Smooth muscle cell of the brain vasculature (primary cell): Measurements from ENCODE around the gene DRAXIN.

Source experiments
- DNase-seq: peaks from one replicate; pipeline ENCODE4 v3.0.0-alpha.2; 2012; ENCODE audit warnings: low read depth, low spot score

Gene DRAXIN

GRCh38 chr1:11736746-11737639 lies 45.5 kb downstream of the DRAXIN start:
- no peak for DNase-seq

DNA sequence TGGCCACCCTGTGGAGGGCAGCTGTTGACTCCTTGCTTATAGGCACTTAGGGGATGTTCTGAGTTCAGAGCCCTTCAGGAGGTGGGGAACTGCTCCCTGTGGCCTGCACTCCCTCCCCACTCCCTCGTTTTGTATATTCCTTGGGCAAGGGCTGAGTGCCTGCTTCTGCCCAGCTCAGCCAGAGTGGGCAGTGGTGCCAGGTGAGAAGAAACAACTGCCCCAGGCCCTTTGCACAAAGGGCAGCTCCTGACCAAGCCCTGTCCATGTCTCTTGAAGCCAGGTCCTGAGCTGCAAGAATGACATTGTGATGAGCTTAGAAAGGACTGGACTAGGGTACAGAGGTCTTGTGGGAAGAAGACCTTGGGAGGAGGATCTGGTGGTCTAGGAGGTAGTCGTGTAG lies 46.6 kb downstream of the DRAXIN start:
- no peak for DNase-seq

DNA sequence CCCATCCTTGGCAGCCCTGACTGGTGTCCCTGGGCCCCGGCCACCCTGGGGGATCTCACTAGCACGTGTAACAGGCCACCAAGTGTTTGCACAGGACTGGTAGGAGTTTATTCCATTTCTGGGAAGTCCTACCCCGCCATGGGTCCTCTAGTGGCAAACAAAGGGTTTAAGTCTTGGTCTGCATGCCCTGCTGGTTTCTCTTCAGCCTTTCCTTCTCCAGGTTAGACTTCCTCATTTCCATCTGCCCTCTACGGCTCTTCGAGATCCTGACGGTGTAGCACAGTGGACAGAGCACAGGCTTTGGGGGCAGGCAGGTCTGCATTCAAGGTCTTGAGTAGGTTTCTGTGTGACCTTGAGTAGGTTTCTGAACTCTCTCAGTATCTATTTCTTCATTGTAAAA lies 47.3 kb downstream of the DRAXIN start:
- DNase-seq: no peak

- no peak for DNase-seq
Measured at GRCh38 chr1:11740258-11741192, 49.0 kb downstream of the DRAXIN start.

- no peak for DNase-seq
Measured at GRCh38 chr1:11741482-11741881, 50.0 kb downstream of the DRAXIN start.

DNA sequence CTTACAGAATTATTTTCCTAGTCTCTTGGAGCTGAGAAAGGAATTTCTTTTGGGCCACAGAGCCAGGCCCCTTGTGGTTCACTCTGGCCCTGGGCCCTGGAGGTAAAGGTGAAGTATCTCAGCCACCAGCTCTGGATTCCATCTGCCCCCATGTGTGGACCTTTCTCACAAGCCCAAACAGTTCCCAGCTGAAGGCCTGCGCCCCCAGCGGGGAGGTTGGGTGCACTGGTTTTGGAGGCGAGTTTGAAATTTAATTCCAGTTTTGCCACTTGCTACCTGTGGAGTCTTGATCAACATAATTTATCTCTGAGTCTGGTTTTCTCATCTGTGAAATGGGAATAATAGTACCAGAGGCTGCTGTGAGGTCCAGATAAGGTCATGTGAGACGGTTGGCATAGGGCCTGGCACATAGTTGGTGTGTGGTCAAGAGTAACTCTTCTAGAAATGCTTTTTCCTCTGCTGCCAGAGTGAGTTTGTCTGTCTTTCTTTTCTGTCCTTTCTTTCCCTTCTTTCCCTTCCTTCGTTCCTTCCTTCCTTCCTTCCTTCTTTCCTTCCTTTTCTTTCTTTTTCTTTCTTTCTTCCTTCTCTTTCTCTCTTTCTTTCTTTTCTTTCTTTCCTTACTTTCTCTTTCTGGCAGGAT lies 50.5 kb downstream of the DRAXIN start:
- DNase-seq: no peak

DNA sequence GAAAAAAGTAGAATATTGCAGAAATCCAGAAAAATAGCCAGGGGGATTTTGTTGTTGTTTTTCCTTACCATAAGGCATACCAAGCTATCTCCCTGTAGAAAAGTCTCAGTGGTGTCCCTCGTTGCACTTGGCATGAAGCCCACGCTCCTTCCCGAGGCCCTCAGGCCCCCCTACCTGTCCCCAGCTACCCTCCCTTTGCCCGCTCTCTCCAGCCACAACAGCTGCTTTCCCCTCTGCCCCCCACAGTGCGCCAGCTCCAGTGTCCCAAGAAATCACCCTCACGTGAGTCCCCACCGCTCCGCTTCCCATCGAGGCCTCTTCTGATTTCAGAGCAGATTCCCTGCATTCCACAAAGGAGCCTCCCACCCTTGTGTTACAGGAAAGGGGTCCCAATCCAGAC lies 52.8 kb downstream of the DRAXIN start:
- DNase-seq: no peak

GRCh38 chr1:11746092-11746491 lies 54.6 kb downstream of the DRAXIN start:
- no peak for DNase-seq

DNA sequence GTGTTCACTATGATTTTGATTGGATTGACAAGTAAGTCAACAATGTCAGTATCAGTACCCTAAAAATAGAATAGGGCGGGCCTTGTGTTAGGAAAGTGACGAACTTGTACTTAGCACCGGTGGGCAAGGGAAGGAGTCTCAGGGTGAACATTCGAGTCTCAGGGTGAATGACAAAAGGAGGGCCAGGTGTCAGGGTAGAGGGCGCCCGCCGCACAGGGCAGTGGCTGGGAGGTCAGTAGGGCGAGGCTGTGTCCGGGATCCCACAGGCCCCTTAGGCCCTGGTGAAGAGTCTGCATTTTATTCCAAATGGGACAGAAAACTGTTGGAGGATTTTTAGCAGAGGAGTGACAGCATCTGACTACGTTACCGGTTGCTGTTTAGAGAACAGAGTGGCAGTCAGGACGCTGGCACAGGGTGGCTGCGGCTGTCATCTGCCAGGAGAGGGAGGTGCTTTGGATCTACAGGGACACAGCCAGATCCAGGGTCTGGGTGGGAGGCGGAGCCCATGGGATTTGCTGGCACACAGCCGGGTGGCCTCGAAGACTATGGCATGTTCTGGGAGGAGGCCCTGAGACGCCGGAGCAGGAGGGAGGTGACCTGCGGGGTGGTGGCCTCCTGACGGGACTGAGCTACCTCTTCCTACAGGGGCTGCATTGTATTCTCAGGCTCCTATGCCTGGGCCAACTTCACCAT lies 55.4 kb downstream of the DRAXIN start:
- DNase-seq: no peak

DNA sequence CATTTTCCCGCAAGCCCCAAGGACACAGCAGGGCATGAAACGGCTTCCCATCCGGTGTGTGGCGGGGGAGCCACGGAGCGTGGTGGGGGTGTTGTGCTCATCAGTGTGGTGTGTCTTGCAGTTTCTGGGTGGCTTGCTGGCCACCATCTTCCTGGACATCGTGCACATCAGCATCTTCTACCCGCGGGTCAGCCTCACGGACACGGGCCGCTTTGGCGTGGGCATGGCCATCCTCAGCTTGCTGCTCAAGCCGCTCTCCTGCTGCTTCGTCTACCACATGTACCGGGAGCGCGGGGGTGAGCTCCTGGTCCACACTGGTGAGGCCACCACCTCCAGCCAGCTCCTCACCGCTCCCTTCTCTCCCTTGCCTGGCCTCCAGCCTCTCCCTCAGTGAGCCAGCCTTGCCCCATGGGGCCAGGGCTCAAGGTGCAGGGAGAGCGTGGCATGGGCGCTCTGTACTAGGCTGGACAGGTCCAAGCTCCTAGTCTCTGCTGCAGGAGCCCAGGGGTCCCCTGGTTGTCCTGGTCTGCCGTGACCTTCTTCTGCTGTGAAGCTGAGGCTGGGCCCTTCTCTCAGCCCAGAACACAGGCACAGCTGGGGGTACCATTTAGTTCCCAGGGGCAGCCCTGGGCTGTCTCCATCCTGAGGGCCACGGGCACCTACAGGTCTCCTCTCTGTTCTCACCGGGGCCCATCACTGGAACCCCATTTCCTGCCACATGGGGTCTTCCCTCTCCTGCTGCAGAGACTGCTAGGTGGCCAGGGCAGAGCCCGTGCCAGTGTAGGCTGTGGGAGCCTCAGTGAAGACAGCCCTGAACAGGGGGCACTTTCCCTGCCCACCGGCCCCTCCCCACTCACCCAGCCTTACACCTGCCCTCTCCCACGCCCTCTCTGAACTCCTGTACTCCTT lies 57.0 kb downstream of the DRAXIN start:
- no peak for DNase-seq

GRCh38 chr1:11749203-11749689 lies 57.7 kb downstream of the DRAXIN start:
- no peak for DNase-seq

- no peak for DNase-seq
Measured at GRCh38 chr1:11749996-11750395, 58.5 kb downstream of the DRAXIN start.

- no peak for DNase-seq
Measured at GRCh38 chr1:11751087-11751486, 59.6 kb downstream of the DRAXIN start.

- DNase-seq: no peak
Measured at GRCh38 chr1:11752359-11753088, 61.0 kb downstream of the DRAXIN start.

- DNase-seq: no peak
Measured at GRCh38 chr1:11753555-11754208, 62.2 kb downstream of the DRAXIN start.

- DNase-seq: no peak
Measured at GRCh38 chr1:11757047-11757446, 65.5 kb downstream of the DRAXIN start.

- no peak for DNase-seq
Measured at GRCh38 chr1:11759791-11760190, 68.3 kb downstream of the DRAXIN start.

DNA sequence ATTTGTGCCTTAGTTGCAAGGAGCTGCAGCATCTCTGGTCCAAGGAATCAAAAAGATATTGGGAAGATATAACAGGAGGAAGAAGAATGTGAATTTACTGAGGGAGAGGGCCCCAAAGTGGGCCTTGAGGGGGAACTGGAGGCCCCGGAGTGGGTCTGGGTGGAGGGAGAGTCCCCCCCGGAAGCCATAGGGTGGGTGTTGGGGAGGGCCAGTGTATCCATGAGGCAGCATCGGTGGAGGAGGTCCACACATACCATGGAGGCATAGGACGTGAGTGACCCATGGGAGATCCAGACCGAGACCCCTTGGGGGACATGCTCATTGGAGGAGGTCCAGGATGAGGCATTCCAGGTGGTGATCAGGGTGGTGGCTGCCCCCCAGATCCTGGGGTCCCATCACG lies 69.8 kb downstream of the DRAXIN start:
- DNase-seq: no peak

- no peak for DNase-seq
Measured at GRCh38 chr1:11761988-11762406, 70.5 kb downstream of the DRAXIN start, which contains the start of gene C1orf167. TSS of gene C1orf167 (plus strand) at chr1:11762193. CDS start at chr1:11764401, 2,208 bp downstream.
